Colonic mucosa (tissue), 4 donors: ENCODE results near the gene CARMIL1. TPM values are rescaled to one million over a fixed set of nuclear protein-coding genes. Genes with fewer than 3 reads are reported as not detected.

ENCODE experiments used
- DNase-seq: peaks from one replicate; pipeline ENCODE4 v3.0.0-alpha.2; 2020
- H3K27ac ChIP-seq: fragments of 200-600 bp; one replicate; pipeline ENCODE4 v1.8.0; 2021
- H3K27me3 ChIP-seq: fragments of 200-600 bp; one replicate; pipeline ENCODE4 v1.8.0; 2021
- H3K36me3 ChIP-seq: fragments of 200-600 bp; one replicate; pipeline ENCODE4 v1.8.0; 2021
- H3K4me1 ChIP-seq: fragments of 200-600 bp; one replicate; pipeline ENCODE4 v1.8.0; 2021; ENCODE audit warnings: mild to moderate bottlenecking
- H3K4me3 ChIP-seq: fragments of 200-600 bp; one replicate; pipeline ENCODE4 v1.8.0; 2021
- H3K9ac ChIP-seq, 2 donors: one replicate each; pipeline ENCODE4 v1.7.0; 2013; ENCODE audit warnings: control low read depth in 2 of 2, low read depth in 2 of 2, low read length in 2 of 2
- H3K9me3 ChIP-seq: fragments of 200-600 bp; one replicate; pipeline ENCODE4 v1.8.0; 2021
- intact Hi-C: fragments of 100-400 bp; cut with DNase I; formaldehyde crosslinking; loops from one replicate; pipeline ENCODE4 v1.14.1; 2022
- total RNA-seq, 2 donors: library from RNA; stranded (reverse); fragmentation: NEBNext Ultra II Directional in 1 of 2; extraction: Animal tissue kit (Norgen Biotek cat#: 25700) in 1 of 2; gene quantifications; one replicate each; pipeline ENCODE4 v1.2.1, GENCODE V29; 2021
- TF ChIP-seq, protein P1 (sequence below): fragments of 200-600 bp; IDR thresholded peaks from one replicate; pipeline ENCODE4 v1.8.0; 2022; ENCODE audit warnings: antibody characterized with exemption, mild to moderate bottlenecking
- donor health status: healthy.
- donor health status: DM: no; HTN: no; CAD: no.
- donor health status: DM: no; HTN: no; CAD: no.

Gene CARMIL1
- total RNA-seq, 2 donors from 2014 or later, result 38.6 to 50.2 TPM

- DNase-seq, result no peak
These were observed 3.7 kb upstream of the CARMIL1 start for GRCh38 chr6:25275436-25275835.

GRCh38 chr6:25277386-25277785 is 1.8 kb upstream of the CARMIL1 start:
- H3K27ac ChIP-seq, result no peak overlapping the region
- intact Hi-C loops, result loop anchor here (5.0 kb wide), 1 partner anchor 210 kb away; no protein-coding TSS in a partner anchor

More at GRCh38 chr6:25275436-25275835, 3.7 kb upstream of the CARMIL1 start:
- Histone ChIP-seq H3K27me3 (no peaks in the 10 kb centered on the region), H3K4me3 (no peak overlapping the region), H3K4me1 (no peaks in the 10 kb centered on the region), H3K36me3 (no peaks in the 10 kb centered on the region), H3K27ac (no peak overlapping the region), H3K9me3 (no peaks in the 10 kb centered on the region), H3K9ac (no peak overlapping the region)
- TF ChIP-seq, protein P1, sequence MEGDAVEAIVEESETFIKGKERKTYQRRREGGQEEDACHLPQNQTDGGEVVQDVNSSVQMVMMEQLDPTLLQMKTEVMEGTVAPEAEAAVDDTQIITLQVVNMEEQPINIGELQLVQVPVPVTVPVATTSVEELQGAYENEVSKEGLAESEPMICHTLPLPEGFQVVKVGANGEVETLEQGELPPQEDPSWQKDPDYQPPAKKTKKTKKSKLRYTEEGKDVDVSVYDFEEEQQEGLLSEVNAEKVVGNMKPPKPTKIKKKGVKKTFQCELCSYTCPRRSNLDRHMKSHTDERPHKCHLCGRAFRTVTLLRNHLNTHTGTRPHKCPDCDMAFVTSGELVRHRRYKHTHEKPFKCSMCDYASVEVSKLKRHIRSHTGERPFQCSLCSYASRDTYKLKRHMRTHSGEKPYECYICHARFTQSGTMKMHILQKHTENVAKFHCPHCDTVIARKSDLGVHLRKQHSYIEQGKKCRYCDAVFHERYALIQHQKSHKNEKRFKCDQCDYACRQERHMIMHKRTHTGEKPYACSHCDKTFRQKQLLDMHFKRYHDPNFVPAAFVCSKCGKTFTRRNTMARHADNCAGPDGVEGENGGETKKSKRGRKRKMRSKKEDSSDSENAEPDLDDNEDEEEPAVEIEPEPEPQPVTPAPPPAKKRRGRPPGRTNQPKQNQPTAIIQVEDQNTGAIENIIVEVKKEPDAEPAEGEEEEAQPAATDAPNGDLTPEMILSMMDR, result no peak
- intact Hi-C loops, result loop anchor here (5.0 kb wide), 1 partner anchor 212 kb away; no protein-coding TSS in a partner anchor

GRCh38 chr6:25277857-25278256 is 1.3 kb upstream of the CARMIL1 start:
- H3K27me3 ChIP-seq, result no peaks in the 10 kb centered on the region
- H3K4me1 ChIP-seq, result no peaks in the 10 kb centered on the region
- H3K27ac ChIP-seq, result peak overlapping the region; percentile 83
- intact Hi-C loops, result loop anchor here (5.0 kb wide), 1 partner anchor 209 kb away; no protein-coding TSS in a partner anchor
- H3K4me3 ChIP-seq, result no peak overlapping the region
- no peaks in the 10 kb centered on the region for H3K9me3 ChIP-seq
- TF ChIP-seq, protein P1, result no peak
- DNase-seq, result no peak
- H3K36me3 ChIP-seq, result no peaks in the 10 kb centered on the region
- H3K9ac ChIP-seq, result peak overlapping the region; percentile 80 to 98

More at GRCh38 chr6:25277386-25277785, 1.8 kb upstream of the CARMIL1 start:
- DNase-seq, result no peak
- H3K27me3 ChIP-seq, result no peaks in the 10 kb centered on the region
- H3K9me3 ChIP-seq, result no peaks in the 10 kb centered on the region
- TF ChIP-seq, protein P1, result no peak
- H3K4me1 ChIP-seq, result no peaks in the 10 kb centered on the region
- H3K36me3 ChIP-seq, result no peaks in the 10 kb centered on the region
- no peak overlapping the region for H3K4me3 ChIP-seq
- H3K9ac ChIP-seq, result no peak overlapping the region

DNA sequence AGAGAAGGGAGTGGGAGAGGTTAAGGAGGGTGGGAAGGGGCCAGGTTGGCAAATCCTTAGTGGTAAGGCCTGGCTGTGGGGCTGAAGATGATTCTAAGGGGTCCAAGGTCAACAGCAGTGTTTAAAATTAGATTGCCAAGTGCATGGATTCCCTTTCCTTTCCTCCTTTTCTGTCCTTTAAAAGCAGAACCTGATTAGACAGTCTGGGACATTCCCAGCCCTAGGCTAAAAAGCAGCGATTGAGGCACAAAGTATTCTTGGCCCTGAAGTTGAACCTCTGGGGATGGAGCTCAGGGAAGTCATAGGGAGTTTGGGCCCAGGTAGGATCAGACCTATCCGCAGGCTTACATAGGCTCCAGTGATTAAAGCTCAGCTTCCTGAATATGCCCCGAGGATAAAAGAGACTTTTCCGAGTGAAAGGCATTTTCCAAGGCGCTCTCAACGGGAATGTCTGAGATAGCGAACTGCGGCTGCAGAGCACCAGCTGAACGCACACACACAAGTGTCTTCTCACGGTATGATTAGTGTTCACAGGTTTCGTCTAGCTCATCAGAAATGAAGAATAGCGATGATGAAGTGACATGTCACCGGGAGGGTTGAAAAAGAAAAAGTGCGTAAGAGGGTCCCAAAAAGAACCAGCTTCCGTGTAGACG is 787 bp upstream of the CARMIL1 start:
- intact Hi-C loops, result loop anchor here (5.0 kb wide), 1 partner anchor 209 kb away; no protein-coding TSS in a partner anchor
- Histone ChIP-seq H3K27ac (peak overlapping the region; percentile 83), H3K27me3 (no peaks in the 10 kb centered on the region), H3K4me1 (no peaks in the 10 kb centered on the region), H3K9ac (peak overlapping the region; percentile 80 to 98), H3K36me3 (no peaks in the 10 kb centered on the region), H3K9me3 (no peaks in the 10 kb centered on the region), H3K4me3 (peak overlapping the region; percentile 74)
- DNase-seq, result peak; percentile 37
- TF ChIP-seq, protein P1, result no peak

DNA sequence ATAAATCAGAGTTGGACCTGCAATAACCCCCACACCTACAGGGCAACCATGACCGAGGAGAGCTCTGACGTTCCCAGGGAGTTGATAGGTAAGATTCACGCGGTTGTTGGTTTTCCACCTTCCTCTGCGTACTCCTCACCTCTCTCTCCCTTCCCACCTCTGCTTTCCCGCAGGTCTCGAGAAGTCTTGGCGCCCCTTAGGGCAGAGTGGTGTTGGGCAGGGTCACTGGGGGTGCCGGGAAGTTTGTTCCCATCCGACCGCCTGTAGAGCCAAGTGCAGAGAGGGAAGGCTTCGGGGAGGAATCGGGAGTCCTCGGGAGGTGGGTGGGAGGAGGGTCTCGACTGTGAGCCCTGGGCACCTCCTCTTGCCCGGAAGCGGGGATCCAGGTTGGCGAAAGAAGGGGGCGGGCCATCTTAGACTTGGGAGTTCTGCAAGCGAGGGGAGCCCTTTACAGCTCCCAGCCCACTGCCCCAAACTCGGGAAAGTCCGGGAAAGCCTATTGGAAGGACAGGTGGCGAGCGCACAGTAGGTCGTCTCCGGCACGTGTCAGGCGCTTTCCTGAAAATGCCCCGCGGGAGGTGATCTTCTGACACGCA is 672 bp downstream of the CARMIL1 start:
- no peaks in the 10 kb centered on the region for H3K4me1 ChIP-seq
- H3K4me3 ChIP-seq, result peak overlapping the region; percentile 74
- TF ChIP-seq, protein P1, result no peak
- peak; percentile 50 for DNase-seq
- peak overlapping the region; percentile 80 to 98 for H3K9ac ChIP-seq
- H3K27me3 ChIP-seq, result no peaks in the 10 kb centered on the region
- H3K27ac ChIP-seq, result peak overlapping the region; percentile 83
- no peaks in the 10 kb centered on the region for H3K36me3 ChIP-seq
- intact Hi-C loops, result loop anchor here (5.0 kb wide), 1 partner anchor 207 kb away; no protein-coding TSS in a partner anchor
- no peaks in the 10 kb centered on the region for H3K9me3 ChIP-seq
